SK-N-MC (cell line): ENCODE measurements around the gene TAS1R3.

ENCODE experiments used
- EZH2 ChIP-seq: fragments of 200-600 bp; sonication (generic); IDR thresholded peaks from one replicate; pipeline ENCODE4 v1.6.1; 2017; ENCODE audit warnings: antibody characterized with exemption
- FOXP2 ChIP-seq: optimal IDR thresholded peaks from 2 replicates; pipeline ENCODE3; 2011; ENCODE audit warnings: mild to moderate bottlenecking, moderate library complexity; ENCODE audit not compliant: insufficient read depth; ENCODE audit errors: extremely low read length, control extremely low read depth
- POLR2AphosphoS5 ChIP-seq: IDR thresholded peaks from 2 replicates; pipeline ENCODE4 v1.6.1; 2012; ENCODE audit warnings: mild to moderate bottlenecking, low read depth, low read length, borderline replicate concordance

DNA sequence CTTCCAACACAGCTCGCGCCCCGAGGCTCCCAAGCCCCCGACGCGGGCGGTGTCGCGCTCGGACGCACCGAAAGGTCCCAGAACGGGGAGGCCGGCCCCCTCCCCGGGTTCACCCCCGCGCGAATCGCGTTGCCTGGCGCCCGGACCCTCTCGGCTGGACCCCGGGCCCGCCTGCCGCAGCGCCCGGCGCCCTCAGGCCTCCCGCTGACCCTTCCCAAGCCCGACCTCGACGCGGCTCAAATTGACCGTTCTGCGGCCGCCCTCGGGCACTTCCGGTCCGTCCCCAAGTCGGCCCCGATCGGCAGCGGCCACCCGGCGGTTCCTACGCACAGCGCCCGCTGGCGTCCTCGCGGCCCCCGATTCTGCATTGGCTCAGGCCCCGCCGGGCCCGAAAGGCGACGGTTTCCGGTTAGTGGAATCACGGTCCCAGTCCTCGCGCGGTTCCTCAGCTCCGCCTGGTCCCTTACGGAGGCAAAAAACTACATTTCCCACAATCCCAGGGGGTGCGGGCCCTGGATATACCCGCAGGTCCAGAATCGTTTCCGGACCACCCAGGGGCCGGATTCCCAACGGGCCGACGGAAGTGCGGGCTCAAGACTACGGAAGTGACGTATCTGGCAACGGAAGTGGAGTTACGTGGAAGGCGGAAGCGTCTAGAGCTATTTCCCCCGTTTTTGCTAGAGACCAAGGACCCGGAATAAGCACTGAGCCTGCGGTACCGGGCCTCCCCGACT, 44.0 kb downstream of the TAS1R3 start, which contains the start of gene AURKAIP1:
- TF ChIP-seq EZH2: no peak
- peak; percentile 71 for TF ChIP-seq POLR2AphosphoS5
- peak; percentile 96 for TF ChIP-seq FOXP2
